ENCODE data around the gene UBA3.

Gene UBA3

DNA sequence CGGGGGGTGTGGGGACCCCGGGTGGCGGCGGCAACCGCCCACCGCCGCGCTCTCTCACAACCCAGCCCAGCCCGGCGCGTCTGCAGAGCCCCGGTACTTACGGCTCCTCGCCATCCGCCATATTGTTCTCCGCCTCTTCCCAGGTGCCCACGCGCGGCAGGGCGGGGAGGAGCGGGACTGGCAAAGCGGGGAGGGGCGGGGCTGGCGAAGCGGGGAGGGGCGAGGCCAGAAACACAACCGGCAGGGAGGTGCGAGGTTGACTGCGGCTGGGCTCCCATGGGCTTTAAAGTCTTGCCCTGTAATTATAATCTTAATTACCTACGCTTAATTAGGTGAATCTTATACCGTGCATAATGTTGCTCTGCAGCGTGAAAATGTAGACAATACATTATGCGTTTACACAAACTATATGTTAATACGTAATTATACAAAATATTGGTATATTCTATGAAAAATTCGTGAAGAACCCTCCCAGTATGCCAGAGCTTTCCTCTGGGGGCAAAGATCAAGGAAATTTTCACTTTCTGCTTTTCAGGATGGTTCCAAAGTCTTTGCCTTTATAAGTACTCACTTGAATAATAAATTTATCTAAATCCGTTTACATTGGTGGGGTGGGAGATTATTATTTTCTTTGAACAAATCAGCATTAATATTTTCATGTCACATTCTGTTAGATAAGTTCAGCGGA, at the start of gene UBA3:
Gene UBA3 (minus strand): TSS at position 133 of the 688 bp plus-strand sequence. CDS start 12 bp downstream, at position 121.
- H3K4me1 ChIP-seq (ENCODE audit: control insufficient read depth, insufficient read depth, low read length), result peaks cover 26% of the 10 kb centered on the region
- H3K9me3 ChIP-seq (ENCODE audit: control insufficient read depth, low read length), result no peaks in the 10 kb centered on the region
- peak within 1 kb of the TSS; percentile 60 for H3K4me3 ChIP-seq (ENCODE audit: low read length)
- no peaks in the 10 kb centered on the region for H3K36me3 ChIP-seq (ENCODE audit: control insufficient read depth, insufficient read depth, low read length)
- H3K27me3 ChIP-seq (ENCODE audit: control insufficient read depth, insufficient read depth, low read length), result no peaks in the 10 kb centered on the region
- peak within 1 kb of the TSS; percentile 80 for H3K9ac ChIP-seq (ENCODE audit: low read length)

DNA sequence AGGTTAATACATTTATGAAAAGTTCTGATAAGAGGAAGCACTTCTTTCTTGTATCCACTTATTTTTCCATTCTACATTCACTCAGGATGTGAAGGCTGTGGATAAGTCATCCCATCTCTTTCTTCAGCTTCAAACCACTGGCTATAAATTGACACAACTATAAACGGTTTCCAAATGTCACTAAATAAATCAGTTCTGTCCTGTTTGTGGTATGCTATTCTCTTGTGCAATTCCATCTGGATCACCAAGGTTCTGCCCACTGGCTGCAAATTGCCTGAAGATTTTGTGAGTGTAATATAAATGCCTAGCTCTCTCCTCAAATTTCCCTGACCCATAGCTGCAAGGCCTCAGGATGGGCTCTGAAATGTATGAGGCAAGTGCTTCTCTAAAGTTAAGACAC, 49.4 kb upstream of the UBA3 start:
- Histone ChIP-seq H3K4me3 (ENCODE audit: low read length) (no peak overlapping the region), H3K4me1 (ENCODE audit: control insufficient read depth, insufficient read depth, low read length) (no peaks in the 10 kb centered on the region), H3K27me3 (ENCODE audit: control insufficient read depth, insufficient read depth, low read length) (no peaks in the 10 kb centered on the region), H3K36me3 (ENCODE audit: control insufficient read depth, insufficient read depth, low read length) (no peaks in the 10 kb centered on the region), H3K9ac (ENCODE audit: low read length) (no peak overlapping the region), H3K9me3 (ENCODE audit: control insufficient read depth, low read length) (no peaks in the 10 kb centered on the region)

- H3K9me3 ChIP-seq (ENCODE audit: control insufficient read depth, low read length), result no peaks in the 10 kb centered on the region
- H3K4me3 ChIP-seq (ENCODE audit: low read length), result no peak overlapping the region
- no peaks in the 10 kb centered on the region for H3K27me3 ChIP-seq (ENCODE audit: control insufficient read depth, insufficient read depth, low read length)
- H3K4me1 ChIP-seq (ENCODE audit: control insufficient read depth, insufficient read depth, low read length), result no peaks in the 10 kb centered on the region
- no peaks in the 10 kb centered on the region for H3K36me3 ChIP-seq (ENCODE audit: control insufficient read depth, insufficient read depth, low read length)
- H3K9ac ChIP-seq (ENCODE audit: low read length), result no peak overlapping the region
These were observed 48.3 kb upstream of the UBA3 start for GRCh38 chr3:69128509-69128908.

GRCh38 chr3:69126999-69127398, 46.8 kb upstream of the UBA3 start:
- Histone ChIP-seq H3K27me3 (ENCODE audit: control insufficient read depth, insufficient read depth, low read length) (no peaks in the 10 kb centered on the region), H3K9me3 (ENCODE audit: control insufficient read depth, low read length) (no peaks in the 10 kb centered on the region), H3K4me1 (ENCODE audit: control insufficient read depth, insufficient read depth, low read length) (no peaks in the 10 kb centered on the region), H3K4me3 (ENCODE audit: low read length) (no peak overlapping the region), H3K9ac (ENCODE audit: low read length) (no peak overlapping the region), H3K36me3 (ENCODE audit: control insufficient read depth, insufficient read depth, low read length) (no peaks in the 10 kb centered on the region)

- Histone ChIP-seq H3K27me3 (ENCODE audit: control insufficient read depth, insufficient read depth, low read length) (no peaks in the 10 kb centered on the region), H3K9ac (ENCODE audit: low read length) (no peak overlapping the region), H3K4me1 (ENCODE audit: control insufficient read depth, insufficient read depth, low read length) (no peaks in the 10 kb centered on the region), H3K4me3 (ENCODE audit: low read length) (no peak overlapping the region), H3K36me3 (ENCODE audit: control insufficient read depth, insufficient read depth, low read length) (no peaks in the 10 kb centered on the region), H3K9me3 (ENCODE audit: control insufficient read depth, low read length) (no peaks in the 10 kb centered on the region)
These were observed 46.1 kb upstream of the UBA3 start for GRCh38 chr3:69126216-69126615.

GRCh38 chr3:69122403-69122802, 42.2 kb upstream of the UBA3 start, which contains the start of gene LMOD3:
LMOD3 (minus strand) TSS chr3:69122595; CDS start chr3:69122386, 209 bp downstream.
- Histone ChIP-seq H3K27me3 (ENCODE audit: control insufficient read depth, insufficient read depth, low read length) (no peaks in the 10 kb centered on the region), H3K9ac (ENCODE audit: low read length) (no peak within 1 kb of the TSS), H3K36me3 (ENCODE audit: control insufficient read depth, insufficient read depth, low read length) (no peaks in the 10 kb centered on the region), H3K9me3 (ENCODE audit: control insufficient read depth, low read length) (no peaks in the 10 kb centered on the region), H3K4me1 (ENCODE audit: control insufficient read depth, insufficient read depth, low read length) (no peaks in the 10 kb centered on the region), H3K4me3 (ENCODE audit: low read length) (no peak within 1 kb of the TSS)

GRCh38 chr3:69121950-69122349, 41.8 kb upstream of the UBA3 start:
- no peak overlapping the region for H3K9ac ChIP-seq (ENCODE audit: low read length)
- H3K4me3 ChIP-seq (ENCODE audit: low read length), result no peak overlapping the region
- H3K9me3 ChIP-seq (ENCODE audit: control insufficient read depth, low read length), result no peaks in the 10 kb centered on the region

DNA sequence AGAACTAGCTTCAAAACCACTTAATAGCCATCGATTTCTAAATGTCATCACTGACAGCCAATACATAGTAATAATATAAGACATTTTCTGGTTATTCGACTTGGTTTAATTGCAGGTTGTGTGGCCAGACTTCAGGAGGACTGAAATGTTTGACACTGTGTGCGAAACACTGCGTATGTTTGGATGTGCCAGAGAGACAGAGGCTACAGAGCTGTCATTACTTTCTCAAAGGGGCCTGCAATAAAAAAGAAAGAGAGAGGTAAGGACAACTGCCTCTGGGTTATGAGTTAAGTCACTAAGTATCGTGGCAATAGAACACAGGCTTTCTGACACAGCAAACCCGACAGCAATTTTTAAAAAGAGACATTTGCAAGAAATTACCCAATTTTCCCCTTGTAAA, 41.3 kb upstream of the UBA3 start:
- no peaks in the 10 kb centered on the region for H3K4me1 ChIP-seq (ENCODE audit: control insufficient read depth, insufficient read depth, low read length)
- no peaks in the 10 kb centered on the region for H3K9me3 ChIP-seq (ENCODE audit: control insufficient read depth, low read length)
- no peak overlapping the region for H3K4me3 ChIP-seq (ENCODE audit: low read length)
- no peaks in the 10 kb centered on the region for H3K27me3 ChIP-seq (ENCODE audit: control insufficient read depth, insufficient read depth, low read length)
- no peaks in the 10 kb centered on the region for H3K36me3 ChIP-seq (ENCODE audit: control insufficient read depth, insufficient read depth, low read length)
- no peak overlapping the region for H3K9ac ChIP-seq (ENCODE audit: low read length)

More at GRCh38 chr3:69121950-69122349, 41.8 kb upstream of the UBA3 start:
- no peaks in the 10 kb centered on the region for H3K27me3 ChIP-seq (ENCODE audit: control insufficient read depth, insufficient read depth, low read length)
- H3K36me3 ChIP-seq (ENCODE audit: control insufficient read depth, insufficient read depth, low read length), result no peaks in the 10 kb centered on the region
- no peaks in the 10 kb centered on the region for H3K4me1 ChIP-seq (ENCODE audit: control insufficient read depth, insufficient read depth, low read length)

GRCh38 chr3:69120879-69121464, 40.8 kb upstream of the UBA3 start:
- Histone ChIP-seq H3K9me3 (ENCODE audit: control insufficient read depth, low read length) (no peaks in the 10 kb centered on the region), H3K9ac (ENCODE audit: low read length) (no peak overlapping the region), H3K4me3 (ENCODE audit: low read length) (no peak overlapping the region), H3K4me1 (ENCODE audit: control insufficient read depth, insufficient read depth, low read length) (no peaks in the 10 kb centered on the region), H3K36me3 (ENCODE audit: control insufficient read depth, insufficient read depth, low read length) (no peaks in the 10 kb centered on the region), H3K27me3 (ENCODE audit: control insufficient read depth, insufficient read depth, low read length) (no peaks in the 10 kb centered on the region)

GRCh38 chr3:69119681-69120080, 39.5 kb upstream of the UBA3 start:
- Histone ChIP-seq H3K27me3 (ENCODE audit: control insufficient read depth, insufficient read depth, low read length) (no peaks in the 10 kb centered on the region), H3K36me3 (ENCODE audit: control insufficient read depth, insufficient read depth, low read length) (no peaks in the 10 kb centered on the region), H3K4me1 (ENCODE audit: control insufficient read depth, insufficient read depth, low read length) (no peaks in the 10 kb centered on the region), H3K9ac (ENCODE audit: low read length) (no peak overlapping the region), H3K4me3 (ENCODE audit: low read length) (no peak overlapping the region), H3K9me3 (ENCODE audit: control insufficient read depth, low read length) (no peaks in the 10 kb centered on the region)

- no peaks in the 10 kb centered on the region for H3K36me3 ChIP-seq (ENCODE audit: control insufficient read depth, insufficient read depth, low read length)
- no peaks in the 10 kb centered on the region for H3K9me3 ChIP-seq (ENCODE audit: control insufficient read depth, low read length)
- H3K4me3 ChIP-seq (ENCODE audit: low read length), result no peak overlapping the region
- H3K27me3 ChIP-seq (ENCODE audit: control insufficient read depth, insufficient read depth, low read length), result no peaks in the 10 kb centered on the region
- H3K9ac ChIP-seq (ENCODE audit: low read length), result no peak overlapping the region
- H3K4me1 ChIP-seq (ENCODE audit: control insufficient read depth, insufficient read depth, low read length), result no peaks in the 10 kb centered on the region
These were observed 39.0 kb upstream of the UBA3 start for GRCh38 chr3:69119138-69119537.

- Histone ChIP-seq H3K4me1 (ENCODE audit: control insufficient read depth, insufficient read depth, low read length) (no peaks in the 10 kb centered on the region), H3K9ac (ENCODE audit: low read length) (no peak overlapping the region), H3K9me3 (ENCODE audit: control insufficient read depth, low read length) (no peaks in the 10 kb centered on the region), H3K4me3 (ENCODE audit: low read length) (no peak overlapping the region), H3K36me3 (ENCODE audit: control insufficient read depth, insufficient read depth, low read length) (no peaks in the 10 kb centered on the region), H3K27me3 (ENCODE audit: control insufficient read depth, insufficient read depth, low read length) (no peaks in the 10 kb centered on the region)
These were observed 38.4 kb upstream of the UBA3 start for GRCh38 chr3:69118555-69118954.
